Hypothalamus (tissue), 51 donors: ENCODE measurements around the gene NTMT2.
"Not testable (repeated sequence)": the region's sequence is repeated elsewhere in the genome, so short reads cannot be mapped to it uniquely, and the experiment has no call there.

Experiments used
- DNase-seq, 51 donors: peaks; one replicate each; lab custom pipeline; 2025; lab: John Stamatoyannopoulos, UW

The NTMT2 gene

GRCh38 chr1:170145770-170146676 is at the start of gene NTMT2:
NTMT2 (plus strand) TSS chr1:170145959; CDS start chr1:170146108, 149 bp downstream.
- peak in 3 of 51 donors; percentile 1 to 6 (median 2) for DNase-seq

- no peak for DNase-seq
These were observed 49.6 kb upstream of the NTMT2 start for GRCh38 chr1:170095976-170096748.

- no peak for DNase-seq
These were observed 48.9 kb upstream of the NTMT2 start for GRCh38 chr1:170096806-170097340.

GRCh38 chr1:170097449-170097948 is 48.3 kb upstream of the NTMT2 start:
- no peak for DNase-seq

GRCh38 chr1:170113140-170113539 is 32.6 kb upstream of the NTMT2 start:
- DNase-seq, result not testable (repeated sequence)

- no peak for DNase-seq
These were observed 30.9 kb upstream of the NTMT2 start for GRCh38 chr1:170114906-170115305.

DNA sequence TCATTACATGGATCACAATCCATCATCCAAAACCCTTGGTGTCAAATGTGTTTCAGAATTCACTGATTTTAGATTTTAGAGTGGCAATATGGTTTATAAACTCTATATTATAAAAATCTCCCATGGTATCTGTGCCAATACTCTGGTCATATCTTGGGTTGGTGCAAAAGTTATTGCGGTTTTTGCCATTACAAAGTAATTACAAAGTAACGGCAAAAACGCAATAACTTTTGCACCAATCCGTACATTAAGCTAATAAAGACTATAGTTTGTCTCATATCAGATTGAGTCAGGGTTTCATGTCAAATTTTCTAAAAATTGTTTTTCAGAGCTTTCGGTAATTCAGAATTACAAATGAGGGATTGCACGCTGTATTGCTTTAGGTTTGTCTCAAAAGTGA is 23.4 kb upstream of the NTMT2 start:
- DNase-seq, result no peak

DNA sequence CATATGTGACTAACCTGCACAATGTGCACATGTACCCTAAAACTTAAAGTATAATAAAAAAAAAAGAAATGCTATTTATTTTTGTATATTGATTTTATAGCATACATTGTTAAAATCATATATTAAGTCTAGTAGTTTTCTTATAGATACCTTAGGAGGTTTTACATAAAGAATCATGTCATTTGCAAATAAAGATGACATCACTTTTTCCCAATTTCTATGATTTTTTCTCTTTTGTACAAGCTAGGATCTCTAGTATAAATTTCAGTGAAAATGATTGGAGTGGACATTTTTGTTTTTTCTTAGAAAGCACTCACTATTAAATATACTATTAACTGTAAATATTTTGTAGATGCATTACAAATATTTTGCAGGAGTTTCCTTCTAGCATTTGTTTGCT is 20.5 kb upstream of the NTMT2 start:
- DNase-seq, result no peak

GRCh38 chr1:170126696-170127095 is 19.1 kb upstream of the NTMT2 start:
- no peak for DNase-seq

DNA sequence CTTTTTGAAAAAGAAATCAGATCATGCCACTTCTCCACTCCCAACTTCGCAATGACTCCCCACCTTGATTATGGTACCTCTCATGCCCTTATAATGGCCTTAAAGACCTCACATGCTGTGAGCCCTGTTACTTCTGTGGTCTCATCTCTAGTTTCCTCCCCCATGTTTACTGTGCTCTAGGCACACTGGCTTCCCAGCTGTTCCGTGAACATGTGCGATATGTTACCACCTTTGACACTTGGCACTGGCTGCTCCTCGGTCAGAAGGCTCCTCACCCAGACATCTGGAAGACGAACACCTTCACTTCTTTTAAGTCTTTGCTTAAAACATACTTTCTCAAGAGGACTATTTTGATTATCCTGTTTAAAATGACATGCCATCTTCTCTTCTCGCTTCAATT is 14.3 kb upstream of the NTMT2 start:
- DNase-seq, result no peak

DNA sequence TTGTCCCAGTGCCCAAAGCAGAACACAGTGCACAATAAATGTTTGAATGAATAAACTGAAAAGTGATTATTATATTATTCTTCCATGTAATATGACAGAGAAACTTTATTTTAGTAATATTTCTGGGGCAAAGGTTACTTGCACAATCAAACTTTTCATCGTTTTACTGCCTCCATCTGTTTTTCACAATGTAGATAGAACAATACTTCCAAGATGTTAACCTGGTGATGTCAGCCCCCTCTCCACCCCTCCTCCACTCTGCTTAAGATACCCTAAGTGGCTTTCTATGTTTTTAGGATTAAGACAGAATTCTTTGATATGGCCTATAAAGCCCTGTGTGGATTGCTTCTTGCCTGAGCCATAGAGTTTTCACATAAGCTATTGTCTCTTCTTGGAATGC is 13.8 kb upstream of the NTMT2 start:
- no peak for DNase-seq

DNA sequence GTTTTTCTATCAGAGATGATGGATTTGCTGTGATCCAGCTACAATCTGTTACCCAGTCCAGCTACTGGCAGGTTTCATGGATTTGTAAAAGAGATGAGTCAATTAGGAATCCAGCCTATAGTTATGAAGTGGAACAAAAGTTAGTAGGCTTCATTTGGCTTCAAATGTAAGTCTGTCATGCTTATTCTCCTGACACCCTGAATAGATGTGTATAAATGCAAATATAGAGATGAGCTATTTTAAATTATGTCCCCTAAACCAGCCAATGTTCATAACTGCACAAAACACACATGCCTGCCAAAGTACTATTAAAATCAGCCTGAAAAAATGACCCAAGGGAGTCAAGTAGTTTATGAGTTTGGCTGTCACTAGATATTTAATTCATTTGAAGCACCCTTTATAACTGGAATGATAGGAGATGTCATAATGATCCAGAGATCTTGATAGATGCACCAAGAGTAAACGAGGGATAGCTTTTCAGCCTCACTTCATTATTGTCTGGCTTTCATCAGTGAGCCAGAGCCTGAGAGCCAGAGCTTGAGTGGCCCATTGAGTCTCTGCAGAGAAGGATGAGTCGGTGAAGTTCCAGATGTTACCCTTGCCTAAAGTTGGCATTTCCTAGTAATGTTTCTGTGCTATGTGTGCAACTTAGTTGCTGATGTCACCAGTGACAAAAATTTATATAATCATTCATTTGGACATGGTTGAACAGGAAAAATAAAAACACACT is 11.8 kb upstream of the NTMT2 start:
- no peak for DNase-seq

DNA sequence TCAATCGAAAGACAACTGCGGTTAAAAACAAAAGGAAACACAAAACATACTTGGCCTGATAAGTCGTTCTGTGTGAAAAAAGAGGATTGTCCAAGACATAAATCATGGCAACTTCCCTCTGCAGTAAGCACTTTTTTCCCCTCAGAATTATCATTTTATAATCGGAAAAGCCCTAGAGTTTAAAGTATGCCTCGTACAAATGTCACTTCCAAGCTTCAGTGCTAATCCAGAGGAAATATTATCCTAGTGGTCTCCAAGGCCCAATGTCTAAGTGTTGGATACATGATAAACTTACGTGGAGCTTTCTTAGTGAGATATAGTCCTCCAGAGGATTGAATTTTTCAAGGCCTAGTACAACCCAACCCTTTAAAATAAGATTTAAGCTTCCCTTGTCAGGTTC is 11.2 kb upstream of the NTMT2 start:
- no peak for DNase-seq

DNA sequence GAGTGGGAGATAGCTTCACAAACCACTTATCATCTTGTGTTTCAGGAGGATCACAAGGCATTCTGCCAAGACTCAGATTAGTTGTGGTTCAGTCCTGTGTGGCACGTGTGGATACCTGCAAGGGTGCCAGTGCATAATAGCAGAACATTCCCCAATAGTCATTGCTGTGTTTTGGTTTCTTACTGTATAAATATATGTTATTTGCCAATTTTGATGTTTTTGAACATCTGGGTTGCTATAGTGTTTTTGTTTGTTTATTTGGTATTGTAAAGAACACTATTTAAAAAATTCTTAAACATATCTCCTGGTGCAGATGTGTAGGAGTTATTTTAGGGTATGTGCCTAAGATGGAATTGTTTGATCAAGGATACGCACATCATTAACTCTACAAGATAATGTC is 5.4 kb upstream of the NTMT2 start:
- DNase-seq, result no peak

GRCh38 chr1:170145061-170145460 is 698 bp upstream of the NTMT2 start:
- no peak for DNase-seq

DNA sequence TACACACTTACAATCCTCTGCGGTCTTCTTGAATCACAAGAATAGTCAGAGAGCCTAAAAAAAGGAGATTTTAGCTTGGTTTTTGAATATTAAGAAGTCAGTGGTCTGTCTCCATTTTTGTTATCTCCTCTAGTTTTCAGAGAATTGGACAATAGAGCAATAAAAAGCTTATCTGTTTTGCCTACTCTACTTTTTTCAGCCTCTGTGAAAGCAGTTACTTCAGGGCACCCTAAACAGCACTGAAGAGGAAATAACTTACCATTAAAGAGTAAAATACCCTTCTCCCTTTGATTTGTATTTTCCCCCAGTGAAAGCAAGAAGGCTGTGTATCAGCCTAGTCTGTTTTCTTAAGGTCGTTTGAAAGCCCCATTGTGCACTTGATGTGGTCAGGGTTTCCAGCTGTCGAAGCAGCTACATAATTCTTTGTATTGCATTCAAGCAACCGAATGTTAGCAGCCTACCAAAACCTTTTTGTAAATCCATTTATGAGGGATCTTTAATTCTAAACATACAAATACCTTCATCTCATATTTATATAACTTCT is 1.0 kb downstream of the NTMT2 start:
- DNase-seq, result no peak

DNA sequence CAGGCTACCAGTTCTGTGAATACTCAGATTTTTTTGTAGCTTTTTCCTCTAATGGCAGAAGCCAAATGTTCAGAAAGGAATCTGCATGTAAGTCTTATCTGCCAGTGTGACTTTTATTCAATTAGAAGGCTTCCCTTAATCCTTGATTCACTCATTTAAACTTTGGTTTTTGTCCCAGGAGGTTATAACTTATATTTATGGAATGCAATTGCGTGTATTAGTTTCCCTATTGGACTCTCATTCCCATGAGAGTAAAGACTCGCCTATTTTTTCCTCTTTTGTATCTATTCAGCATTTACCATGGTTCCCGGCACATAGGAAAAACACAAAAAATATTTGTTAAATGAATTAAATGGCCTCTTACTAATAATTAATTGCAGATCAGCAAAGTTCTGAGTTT is 3.5 kb downstream of the NTMT2 start:
- no peak for DNase-seq

DNA sequence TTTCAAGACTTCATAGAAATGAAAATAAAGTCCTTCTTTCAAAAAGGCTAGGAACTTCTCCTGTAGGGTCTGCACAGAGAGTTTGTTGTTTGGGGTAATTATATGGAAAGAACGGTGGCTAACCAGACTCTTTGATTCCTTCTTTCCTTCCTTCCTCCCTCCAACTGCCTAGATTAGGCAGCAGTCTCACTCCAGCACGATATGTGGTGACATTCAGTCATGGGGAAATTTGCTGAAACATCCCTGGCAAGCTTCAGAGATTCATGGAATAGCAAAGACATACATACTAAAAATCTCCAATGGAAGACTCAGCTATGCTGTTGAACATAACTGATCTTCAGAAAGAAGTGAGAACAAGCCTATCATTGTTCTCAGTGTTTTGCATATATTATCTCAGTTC is 4.3 kb downstream of the NTMT2 start:
- DNase-seq, result no peak

GRCh38 chr1:170150921-170151320 is 5.2 kb downstream of the NTMT2 start:
- no peak for DNase-seq

GRCh38 chr1:170153417-170153816 is 7.7 kb downstream of the NTMT2 start:
- DNase-seq, result no peak
